Natural killer cell (primary cell): ENCODE measurements around the gene SETBP1. TPM values are rescaled to one million over a fixed set of nuclear protein-coding genes. Genes with fewer than 3 reads are reported as not detected.

ENCODE experiments used
- ATAC-seq, 3 donors: fragments of 150-1000 bp in 2 of 3; fragments of 200-7000 bp in 1 of 3; cut with Tn5 transposase; 1 replicate in 1 of 3; 2 replicates in 2 of 3; pipeline ENCODE4 v1.10.0; 2021; ENCODE audit warnings: mild to moderate bottlenecking in 2 of 3, moderate library complexity in 2 of 3
- DNase-seq, 2 donors: peaks; one replicate each; pipeline versions ENCODE4 v3.0.0 to v3.0.0-alpha.2; 2013 to 2021; ENCODE audit warnings: mixed read lengths in 1 of 2
- H3K27ac ChIP-seq: one replicate; pipeline ENCODE4 v1.5.1; 2013; ENCODE audit warnings: mild to moderate bottlenecking, low read length
- H3K27me3 ChIP-seq: one replicate; pipeline ENCODE4 v1.6.1; 2013; ENCODE audit warnings: low read length; ENCODE audit not compliant: control insufficient read depth, insufficient read depth
- H3K36me3 ChIP-seq: one replicate; pipeline ENCODE4 v1.6.1; 2013; ENCODE audit warnings: low read length; ENCODE audit not compliant: control insufficient read depth, insufficient read depth
- H3K4me1 ChIP-seq: one replicate; pipeline ENCODE4 v1.6.1; 2013; ENCODE audit warnings: low read length; ENCODE audit not compliant: control insufficient read depth, insufficient read depth
- H3K4me3 ChIP-seq: one replicate; pipeline ENCODE4 v1.5.1; 2013; ENCODE audit warnings: low read length
- H3K9me3 ChIP-seq: one replicate; pipeline ENCODE4 v1.6.1; 2013; ENCODE audit warnings: low read length; ENCODE audit not compliant: control insufficient read depth, insufficient read depth
- H3K27ac Mint-ChIP-seq, 2 donors: one replicate each; pipeline ENCODE4 v1.8.0; 2022; ENCODE audit warnings: mild to moderate bottlenecking in 2 of 2, mixed read lengths in 2 of 2, moderate library complexity in 1 of 2
- H3K27me3 Mint-ChIP-seq, 2 donors: one replicate each; pipeline ENCODE4 v1.8.0; 2022; ENCODE audit warnings: low read depth in 2 of 2, mixed read lengths in 2 of 2
- H3K36me3 Mint-ChIP-seq: one replicate; pipeline ENCODE4 v1.8.0; 2022; ENCODE audit warnings: mixed read lengths
- H3K4me1 Mint-ChIP-seq, 2 donors: one replicate each; pipeline ENCODE4 v1.8.0; 2022; ENCODE audit warnings: mixed read lengths in 2 of 2
- H3K4me3 Mint-ChIP-seq: one replicate; pipeline ENCODE4 v1.8.0; 2022; ENCODE audit warnings: mild to moderate bottlenecking, moderate library complexity, mixed read lengths
- H3K9me3 Mint-ChIP-seq, 2 donors: one replicate each; pipeline ENCODE4 v1.8.0; 2022; ENCODE audit warnings: mixed read lengths in 2 of 2
- WGBS: methylation state at CpG from one replicate; pipeline ENCODE4 v1.1.7; 2013; ENCODE audit warnings: missing lambda C conversion rate; ENCODE audit not compliant: insufficient coverage; 5-methylcytosine and 5-hydroxymethylcytosine counted together
- intact Hi-C: fragments of 100-400 bp; cut with micrococcal nuclease; formaldehyde crosslinking; loops from one replicate; pipeline ENCODE4 v1.14.2; 2022
- total RNA-seq, 4 donors: library from RNA; stranded (reverse); fragments of 120-200 nt in 1 of 4; gene quantifications; one replicate each; pipeline versions ENCODE4 v1.2.3 to v1.2.4, GENCODE V29; 2013 to 2022
- TF ChIP-seq, protein P1 (sequence below): fragments of 200-600 bp; IDR thresholded peaks from one replicate; pipeline ENCODE4 v1.8.0; 2022; ENCODE audit warnings: antibody characterized with exemption

Gene SETBP1
- total RNA-seq, 3 donors from 2014 or later (not counting 1 experiment from before 2014, with no cell fraction given) = 36.0 to 46.6 (median 41.2) TPM

GRCh38 chr18:45073556-45073955 is 392.9 kb downstream of the SETBP1 start:
- H3K4me3 Mint-ChIP-seq = no peak overlapping the region
- TF ChIP-seq, protein P1, sequence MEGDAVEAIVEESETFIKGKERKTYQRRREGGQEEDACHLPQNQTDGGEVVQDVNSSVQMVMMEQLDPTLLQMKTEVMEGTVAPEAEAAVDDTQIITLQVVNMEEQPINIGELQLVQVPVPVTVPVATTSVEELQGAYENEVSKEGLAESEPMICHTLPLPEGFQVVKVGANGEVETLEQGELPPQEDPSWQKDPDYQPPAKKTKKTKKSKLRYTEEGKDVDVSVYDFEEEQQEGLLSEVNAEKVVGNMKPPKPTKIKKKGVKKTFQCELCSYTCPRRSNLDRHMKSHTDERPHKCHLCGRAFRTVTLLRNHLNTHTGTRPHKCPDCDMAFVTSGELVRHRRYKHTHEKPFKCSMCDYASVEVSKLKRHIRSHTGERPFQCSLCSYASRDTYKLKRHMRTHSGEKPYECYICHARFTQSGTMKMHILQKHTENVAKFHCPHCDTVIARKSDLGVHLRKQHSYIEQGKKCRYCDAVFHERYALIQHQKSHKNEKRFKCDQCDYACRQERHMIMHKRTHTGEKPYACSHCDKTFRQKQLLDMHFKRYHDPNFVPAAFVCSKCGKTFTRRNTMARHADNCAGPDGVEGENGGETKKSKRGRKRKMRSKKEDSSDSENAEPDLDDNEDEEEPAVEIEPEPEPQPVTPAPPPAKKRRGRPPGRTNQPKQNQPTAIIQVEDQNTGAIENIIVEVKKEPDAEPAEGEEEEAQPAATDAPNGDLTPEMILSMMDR = no peak
- no peak for DNase-seq
- no peak overlapping the region for H3K4me3 ChIP-seq
- no peak overlapping the region for H3K27ac ChIP-seq
- intact Hi-C loops = no loop called here
- no peaks in the 10 kb centered on the region for H3K36me3 Mint-ChIP-seq
- no peaks in the 10 kb centered on the region for H3K9me3 Mint-ChIP-seq
- no peaks in the 10 kb centered on the region for H3K27me3 ChIP-seq
- peaks cover 7 to 18% of the 10 kb centered on the region in 2 donors for H3K4me1 Mint-ChIP-seq
- H3K27me3 Mint-ChIP-seq = peaks cover 0 to 2% of the 10 kb centered on the region in 2 donors
- no peak overlapping the region for H3K27ac Mint-ChIP-seq
- H3K4me1 ChIP-seq = no peaks in the 10 kb centered on the region
- no peaks in the 10 kb centered on the region for H3K36me3 ChIP-seq
- no peaks in the 10 kb centered on the region for H3K9me3 ChIP-seq
- ATAC-seq = no peak

DNA sequence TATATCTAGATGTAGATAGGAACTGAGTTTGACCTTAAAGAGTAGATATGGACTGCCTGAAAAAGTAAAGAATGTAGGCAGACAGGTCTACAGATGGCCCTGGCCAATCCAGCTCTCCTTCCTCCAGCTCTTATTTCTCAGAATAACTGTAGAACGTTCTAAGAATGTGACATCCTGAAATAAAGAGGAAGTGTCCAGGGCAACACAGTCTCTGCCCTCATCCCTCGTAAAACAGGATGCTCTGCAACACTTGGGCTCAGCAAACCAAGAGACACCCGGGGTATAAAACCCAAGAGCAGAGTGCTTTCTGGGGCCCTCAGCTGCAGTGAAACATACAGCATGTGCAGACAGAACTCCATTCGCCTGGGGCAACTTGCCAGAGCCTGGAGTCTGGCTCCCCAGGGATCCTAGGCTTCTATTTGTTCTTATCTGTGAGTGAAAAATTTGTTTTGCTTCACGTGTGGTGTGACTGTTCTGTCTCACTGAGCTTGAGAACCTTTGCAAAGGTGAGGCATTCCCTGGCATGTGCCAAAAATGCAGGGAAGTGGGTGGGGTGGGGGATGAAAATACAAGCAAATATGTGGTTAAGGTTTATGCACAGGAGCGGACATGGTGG is 401.0 kb downstream of the SETBP1 start:
- H3K27me3 Mint-ChIP-seq = peaks cover 11 to 30% of the 10 kb centered on the region in 2 donors
- WGBS = 66% methylated on average over 6 of the region's 6 CpGs
- TF ChIP-seq, protein P1 = no peak
- Histone ChIP-seq H3K4me1 (peaks cover 4% of the 10 kb centered on the region), H3K36me3 (no peaks in the 10 kb centered on the region), H3K27me3 (no peaks in the 10 kb centered on the region), H3K4me3 (no peak overlapping the region), H3K9me3 (peaks cover 7% of the 10 kb centered on the region), H3K27ac (no peak overlapping the region)
- peaks cover 8% of the 10 kb centered on the region for H3K36me3 Mint-ChIP-seq
- no peak overlapping the region for H3K27ac Mint-ChIP-seq
- intact Hi-C loops = no loop called here
- no peak overlapping the region for H3K4me3 Mint-ChIP-seq
- DNase-seq = no peak
- peaks cover 4 to 11% of the 10 kb centered on the region in 2 donors for H3K4me1 Mint-ChIP-seq
- peaks cover 3% of the 10 kb centered on the region in 2 donors for H3K9me3 Mint-ChIP-seq
- ATAC-seq = peak in 1 of 3 donors; percentile 37

GRCh38 chr18:45083226-45083855 is 402.7 kb downstream of the SETBP1 start:
- Histone ChIP-seq H3K27ac (no peak overlapping the region), H3K4me1 (peaks cover 4% of the 10 kb centered on the region), H3K4me3 (no peak overlapping the region), H3K9me3 (peaks cover 7% of the 10 kb centered on the region), H3K36me3 (no peaks in the 10 kb centered on the region), H3K27me3 (no peaks in the 10 kb centered on the region)
- TF ChIP-seq, protein P1 = no peak
- H3K27ac Mint-ChIP-seq = no peak overlapping the region
- intact Hi-C loops = no loop called here
- no peak for DNase-seq
- no peak overlapping the region for H3K4me3 Mint-ChIP-seq
- WGBS = 93% methylated on average over 8 of the region's 8 CpGs
- no peak for ATAC-seq
- H3K4me1 Mint-ChIP-seq = peaks cover 4 to 11% of the 10 kb centered on the region in 2 donors
- peaks cover 11 to 32% of the 10 kb centered on the region in 2 donors for H3K27me3 Mint-ChIP-seq
- H3K9me3 Mint-ChIP-seq = peaks cover 3% of the 10 kb centered on the region in 2 donors
- H3K36me3 Mint-ChIP-seq = peaks cover 8% of the 10 kb centered on the region
